HCT116 (cell line): ENCODE results near the gene SLCO2A1. TPM values are rescaled to one million over a fixed set of nuclear protein-coding genes. Genes with fewer than 3 reads are reported as not detected.

Source experiments
- ATAC-seq: fragments of 200-7000 bp; cut with Tn5 transposase; 2 replicates; pipeline ENCODE4 v1.9.1; 2020; ENCODE audit warnings: mild to moderate bottlenecking, moderate library complexity
- BruUV-seq: library from RNA; stranded (reverse); fragments of 400-500 nt; replicated peaks from 2 replicates; lab custom pipeline; 2021; lab: Mats Ljungman, UMichigan
- CTCF ChIA-PET: fragments of 300-600 bp; sonication (Branson Sonifier 250); formaldehyde crosslinking; loops from one replicate; lab custom pipeline; 2021; ENCODE audit warnings: antibody characterized with exemption; lab: Charles Lee
- POLR2A ChIA-PET: fragments of 300-600, 350-600 bp; sonication (Branson Sonifier 250); formaldehyde crosslinking; loops from one replicate; lab custom pipeline; 2021; ENCODE audit warnings: antibody characterized with exemption; lab: Charles Lee
- RAD21 ChIA-PET, 2 experiments: fragments of 300-600 bp; sonication (Branson Sonifier 250); formaldehyde crosslinking; loops; one replicate each; lab custom pipeline; 2023; ENCODE audit warnings: low total read pairs in 2 of 2; ENCODE audit not compliant: uncharacterized antibody in 2 of 2, unreplicated experiment in 2 of 2, low non-redundant PET in 1 of 2; lab: Charles Lee
- DNase-seq: peaks from one replicate; pipeline ENCODE4 v3.0.0-alpha.2; 2010; ENCODE audit warnings: low read depth, low spot score
- H2AFZ ChIP-seq: fragments of 200-600 bp; shearing (Covaris generic), sonication (generic); 2 replicates; pipeline ENCODE4 v1.6.1; 2017; ENCODE audit warnings: low read depth, mixed run types, mixed read lengths, antibody characterized with exemption, low read length; ENCODE audit not compliant: poor library complexity, severe bottlenecking
- H3K27ac ChIP-seq: 2 replicates; pipeline ENCODE4 v1.5.1; 2012; ENCODE audit warnings: low read depth, low read length
- H3K27me3 ChIP-seq: fragments of 200-600 bp; sonication (generic); 2 replicates; pipeline ENCODE4 v1.6.1; 2016; ENCODE audit warnings: mixed run types, low read length, mixed read lengths; ENCODE audit not compliant: insufficient read depth
- H3K36me3 ChIP-seq, 2 experiments: fragments of 200-500 bp in 1 of 2; fragments of 200-600 bp in 1 of 2; sonication (Bioruptor generic) in 1 of 2; sonication (generic) in 1 of 2; 2 replicates each; pipeline versions ENCODE4 v1.5.1 to v1.6.1; 2014 to 2016; ENCODE audit warnings: low read length in 2 of 2, inconsistent platforms in 1 of 2, mixed read lengths in 1 of 2, mixed run types in 1 of 2; ENCODE audit not compliant: insufficient read depth in 2 of 2, control insufficient read depth in 1 of 2
- H3K4me1 ChIP-seq, 2 experiments: fragments of 200-600 bp in 1 of 2; sonication (generic) in 1 of 2; 2 replicates each; pipeline versions ENCODE4 v1.5.1 to v1.6.1; 2012 to 2017; ENCODE audit warnings: low read length in 2 of 2, inconsistent platforms in 1 of 2, mild to moderate bottlenecking in 1 of 2, mixed read lengths in 1 of 2, mixed run types in 1 of 2, moderate library complexity in 1 of 2; ENCODE audit not compliant: insufficient read depth in 2 of 2, control insufficient read depth in 1 of 2
- H3K4me2 ChIP-seq: fragments of 200-600 bp; sonication (generic); 2 replicates; pipeline ENCODE4 v1.6.1; 2017; ENCODE audit warnings: mixed run types, low read length, mixed read lengths
- H3K4me3 ChIP-seq, 2 experiments: fragments of 200-600 bp in 1 of 2; sonication (generic) in 1 of 2; replicated peaks in 1 of 2; 2 replicates each; pipeline ENCODE4 v1.5.1; 2011 to 2016; ENCODE audit warnings: low read length in 2 of 2, control low read depth in 1 of 2, low read depth in 1 of 2, mild to moderate bottlenecking in 1 of 2, mixed read lengths in 1 of 2, mixed run types in 1 of 2
- H3K79me2 ChIP-seq: fragments of 200-600 bp; sonication (generic); 2 replicates; pipeline ENCODE4 v1.6.1; 2017; ENCODE audit warnings: mild to moderate bottlenecking, mixed run types, low read length, moderate library complexity, mixed read lengths; ENCODE audit not compliant: insufficient read depth
- H3K9ac ChIP-seq: fragments of 200-600 bp; sonication (generic); 2 replicates; pipeline ENCODE4 v1.6.1; 2016; ENCODE audit warnings: low read length, mixed read lengths
- H3K9me2 ChIP-seq: fragments of 200-600 bp; sonication (generic), shearing (Covaris generic); 2 replicates; pipeline ENCODE4 v1.6.1; 2017; ENCODE audit warnings: mixed run types, mild to moderate bottlenecking, moderate library complexity; ENCODE audit not compliant: insufficient read depth
- H3K9me3 ChIP-seq, 2 experiments: fragments of 200-500 bp in 1 of 2; fragments of 200-600 bp in 1 of 2; sonication (Bioruptor generic) in 1 of 2; sonication (generic) in 1 of 2; 2 replicates each; pipeline ENCODE4 v1.6.1; 2014 to 2017; ENCODE audit warnings: low read length in 2 of 2, mixed read lengths in 2 of 2, inconsistent platforms in 1 of 2, low read depth in 1 of 2, mild to moderate bottlenecking in 1 of 2, mixed run types in 1 of 2, moderate library complexity in 1 of 2; ENCODE audit not compliant: control insufficient read depth in 1 of 2, insufficient read depth in 1 of 2
- H4K20me1 ChIP-seq: fragments of 200-600 bp; sonication (generic), shearing (Covaris generic); 2 replicates; pipeline ENCODE4 v1.6.1; 2017; ENCODE audit warnings: mixed run types, mild to moderate bottlenecking, moderate library complexity; ENCODE audit not compliant: insufficient read depth
- ATF3 ChIP-seq: IDR thresholded peaks from 2 replicates; pipeline ENCODE4 v1.6.1; 2012
- ELF1 ChIP-seq: IDR thresholded peaks from 2 replicates; pipeline ENCODE4 v1.6.1; 2012; ENCODE audit warnings: low read depth, borderline replicate concordance
- JUND ChIP-seq: IDR thresholded peaks from 2 replicates; pipeline ENCODE4 v1.6.1; 2012
- MAX ChIP-seq: IDR thresholded peaks from 2 replicates; pipeline ENCODE4 v1.6.1; 2012
- RAD21 ChIP-seq: IDR thresholded peaks from 2 replicates; pipeline ENCODE4 v1.6.1; 2012; ENCODE audit warnings: low read depth, mild to moderate bottlenecking
- REST ChIP-seq: IDR thresholded peaks from 2 replicates; pipeline ENCODE4 v1.6.1; 2012; ENCODE audit warnings: low read depth
- SRF ChIP-seq: IDR thresholded peaks from 2 replicates; pipeline ENCODE4 v1.6.1; 2012; ENCODE audit warnings: low read depth
- YY1 ChIP-seq: IDR thresholded peaks from 2 replicates; pipeline ENCODE4 v1.6.1; 2011; ENCODE audit warnings: low read length, low read depth, moderate library complexity, mild to moderate bottlenecking; ENCODE audit not compliant: insufficient replicate concordance; ENCODE audit errors: extremely low read depth
- ZBTB33 ChIP-seq: IDR thresholded peaks from 2 replicates; pipeline ENCODE4 v1.6.1; 2011; ENCODE audit warnings: mild to moderate bottlenecking, low read length, moderate library complexity; ENCODE audit not compliant: insufficient replicate concordance; ENCODE audit errors: extremely low read depth
- intact Hi-C: fragments of 100-400 bp; cut with micrococcal nuclease; formaldehyde crosslinking; loops from 2 replicates; pipeline ENCODE4 v1.10.0; 2022
- total RNA-seq: library from RNA; stranded (reverse); gene quantifications from one replicate; pipeline ENCODE4 v1.2.1, GENCODE V29; 2021; ENCODE audit not compliant: unreplicated experiment

The SLCO2A1 gene
- total RNA-seq, 1 experiment from 2014 or later = 0.52 TPM

- no peaks in the 10 kb centered on the region for H3K27me3 ChIP-seq
These were observed 4.5 kb upstream of the SLCO2A1 start for GRCh38 chr3:134034005-134034785.

GRCh38 chr3:134033315-134033996, 3.7 kb upstream of the SLCO2A1 start:
- CTCF ChIA-PET = interaction anchor here (1.2 kb wide), 1 partner anchor 69 kb away, joined by 3 read pairs; no protein-coding TSS in a partner anchor
- no peaks in the 10 kb centered on the region for H4K20me1 ChIP-seq
- no peaks in the 10 kb centered on the region for H3K36me3 ChIP-seq
- no peaks in the 10 kb centered on the region for H3K9me3 ChIP-seq
- H3K4me1 ChIP-seq = peaks cover 0 to 11% of the 10 kb centered on the region in 2 experiments; a peak in 2 of 4 replicates
- no peak overlapping the region for H3K4me3 ChIP-seq
- 0 out of 2 replicates have a peak, but pooled peaks cover 3% of the 10 kb centered on the region for H3K27me3 ChIP-seq
- POLR2A ChIA-PET = no interaction called here
- H2AFZ ChIP-seq = no peak overlapping the region
- RAD21 ChIA-PET = no interaction called here
- no peak overlapping the region for H3K9ac ChIP-seq
- intact Hi-C loops = no loop called here
- ATAC-seq = no peak
- no peak for DNase-seq
- no peak overlapping the region for H3K27ac ChIP-seq
- H3K9me2 ChIP-seq = no peaks in the 10 kb centered on the region
- H3K4me2 ChIP-seq = no peak overlapping the region
- no peaks in the 10 kb centered on the region for H3K79me2 ChIP-seq
- BruUV-seq = no TSS peak
- TF ChIP-seq MAX (no peak), REST (no peak), RAD21 (no peak), ATF3 (no peak), ZBTB33 (no peak), SRF (no peak), ELF1 (no peak), JUND (no peak), YY1 (no peak)

More at GRCh38 chr3:134034005-134034785, 4.5 kb upstream of the SLCO2A1 start:
- Histone ChIP-seq H3K4me2 (no peak overlapping the region), H3K27ac (no peak overlapping the region), H3K79me2 (no peaks in the 10 kb centered on the region), H4K20me1 (no peaks in the 10 kb centered on the region), H3K4me3 (no peak overlapping the region), H3K9ac (no peak overlapping the region), H3K9me2 (no peaks in the 10 kb centered on the region), H2AFZ (no peak overlapping the region), H3K4me1 (peaks cover 0 to 17% of the 10 kb centered on the region in 2 experiments; a peak in 2 of 4 replicates), H3K9me3 (no peaks in the 10 kb centered on the region), H3K36me3 (no peaks in the 10 kb centered on the region)
- no peak for TF ChIP-seq ATF3
- no peak for TF ChIP-seq YY1
- no peak for DNase-seq
- no TSS peak for BruUV-seq
- intact Hi-C loops = no loop called here
- POLR2A ChIA-PET = no interaction called here
- RAD21 ChIA-PET = no interaction called here
- no peak for ATAC-seq
- CTCF ChIA-PET = no interaction called here
